HEK293T (cell line): ENCODE data around the gene LOXL1.
"Not testable (repeated sequence)": the region's sequence is repeated elsewhere in the genome, so short reads cannot be mapped to it uniquely, and the experiment has no call there.

ENCODE experiments used
- CTCF ChIA-PET: fragments of 350-600 bp; formaldehyde crosslinking; extraction: SDS; loops from one replicate; lab custom pipeline; 2021; ENCODE audit warnings: antibody characterized with exemption, inconsistent platforms; lab: Yijun Ruan, JAX
- POLR2A ChIA-PET: fragments of 350-600 bp; formaldehyde crosslinking; extraction: SDS; loops from one replicate; lab custom pipeline; 2020; ENCODE audit warnings: antibody characterized with exemption, inconsistent platforms; lab: Yijun Ruan, JAX
- DNase-seq: peaks from one replicate; pipeline ENCODE4 v3.0.0; 2012; ENCODE audit warnings: mixed read lengths; ENCODE audit errors: extremely low spot score
- ARNT ChIP-seq: fragments of 450-650 bp; IDR thresholded peaks from 2 replicates; pipeline ENCODE4 v1.6.1; 2017; ENCODE audit warnings: mild to moderate bottlenecking
- BHLHE40 ChIP-seq: fragments of 450-650 bp; IDR thresholded peaks from 2 replicates; pipeline ENCODE4 v1.6.1; 2016; ENCODE audit warnings: mild to moderate bottlenecking, moderate library complexity, borderline replicate concordance
- CTBP1 ChIP-seq: fragments of 450-650 bp; IDR thresholded peaks from 2 replicates; pipeline ENCODE4 v1.6.1; 2016; ENCODE audit warnings: borderline replicate concordance
- ELF4 ChIP-seq: fragments of 450-650 bp; IDR thresholded peaks from 2 replicates; pipeline ENCODE4 v1.6.1; 2017; ENCODE audit warnings: antibody characterized with exemption
- FOXA1 ChIP-seq: fragments of 450-650 bp; IDR thresholded peaks from 2 replicates; pipeline ENCODE4 v1.6.1; 2016; ENCODE audit warnings: mild to moderate bottlenecking
- FOXK2 ChIP-seq: fragments of 450-650 bp; IDR thresholded peaks from 2 replicates; pipeline ENCODE4 v1.6.1; 2016; ENCODE audit warnings: mild to moderate bottlenecking
- FOXM1 ChIP-seq: fragments of 450-650 bp; IDR thresholded peaks from 2 replicates; pipeline ENCODE4 v1.6.1; 2017; ENCODE audit warnings: mild to moderate bottlenecking, borderline replicate concordance
- HDGF ChIP-seq: fragments of 450-650 bp; IDR thresholded peaks from 2 replicates; pipeline ENCODE4 v1.6.1; 2017; ENCODE audit warnings: antibody characterized with exemption, borderline replicate concordance
- L3MBTL2 ChIP-seq: fragments of 450-650 bp; conservative IDR thresholded peaks from 2 replicates; pipeline ENCODE4 v1.6.1; 2016; ENCODE audit warnings: mild to moderate bottlenecking
- LEF1 ChIP-seq: fragments of 450-650 bp; IDR thresholded peaks from 2 replicates; pipeline ENCODE4 v1.6.1; 2017; ENCODE audit warnings: mild to moderate bottlenecking, borderline replicate concordance
- NFRKB ChIP-seq: fragments of 450-650 bp; IDR thresholded peaks from 2 replicates; pipeline ENCODE4 v1.6.1; 2016; ENCODE audit warnings: mild to moderate bottlenecking, moderate library complexity
- PKNOX1 ChIP-seq: fragments of 450-650 bp; IDR thresholded peaks from 2 replicates; pipeline ENCODE4 v1.6.1; 2016
- SP1 ChIP-seq: fragments of 450-650 bp; IDR thresholded peaks from 2 replicates; pipeline ENCODE4 v1.6.1; 2017
- SUZ12 ChIP-seq: fragments of 450-650 bp; IDR thresholded peaks from 2 replicates; pipeline ENCODE4 v1.6.1; 2016; ENCODE audit warnings: mild to moderate bottlenecking
- TARDBP ChIP-seq: fragments of 450-650 bp; IDR thresholded peaks from 2 replicates; pipeline ENCODE4 v1.6.1; 2016
- ZNF384 ChIP-seq: fragments of 450-650 bp; IDR thresholded peaks from 2 replicates; pipeline ENCODE4 v1.6.1; 2016

Gene LOXL1

GRCh38 chr15:73965758-73966113, 39.5 kb downstream of the LOXL1 start:
- ChIA-PET POLR2A (no interaction called here), CTCF (interaction anchor here (1.1 to 1.9 kb wide), 4 partner anchors 13 to 83 kb away, joined by 3 to 8 read pairs (median 4); no protein-coding TSS in a partner anchor)
- TF ChIP-seq SUZ12 (no peak), BHLHE40 (no peak), HDGF (no peak), ARNT (no peak), FOXA1 (no peak), SP1 (no peak), PKNOX1 (no peak), NFRKB (no peak), TARDBP (no peak), L3MBTL2 (no peak), FOXM1 (no peak), ZNF384 (no peak)
- DNase-seq: no peak

DNA sequence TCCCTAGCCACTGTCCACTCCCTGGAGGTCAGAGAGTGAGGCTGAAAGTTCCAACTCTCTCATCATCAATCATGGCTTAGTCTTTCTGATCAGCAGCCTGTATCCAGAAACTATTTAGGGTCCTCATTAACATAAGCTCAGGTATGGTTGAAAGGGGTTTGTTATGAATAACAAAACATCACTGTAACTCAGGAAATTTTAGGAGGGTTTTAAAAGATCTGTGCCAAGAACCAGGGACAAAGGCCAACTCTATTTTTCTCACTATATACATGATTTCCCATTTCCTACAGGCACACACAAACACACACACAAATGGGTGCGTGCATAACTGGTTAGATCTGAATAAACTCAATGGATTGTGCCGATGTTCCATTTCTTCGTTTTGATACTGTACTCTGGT, 42.2 kb downstream of the LOXL1 start:
- ChIA-PET POLR2A (no interaction called here), CTCF (interaction anchor here (0.6 to 1.0 kb wide), 2 partner anchors 69 to 311 kb away, joined by 3 read pairs; no protein-coding TSS in a partner anchor)
- TF ChIP-seq BHLHE40 (no peak), FOXK2 (no peak), ARNT (no peak), PKNOX1 (no peak), CTBP1 (no peak), ELF4 (no peak), LEF1 (no peak), FOXM1 (no peak), NFRKB (no peak), SP1 (no peak), TARDBP (no peak), HDGF (no peak), L3MBTL2 (no peak)
- no peak for DNase-seq

GRCh38 chr15:73969151-73969759, 43.0 kb downstream of the LOXL1 start:
- no peak for DNase-seq

GRCh38 chr15:73972984-73973682, 46.9 kb downstream of the LOXL1 start:
- peak; percentile 87 for DNase-seq
- CTCF ChIA-PET: interaction anchor here (0.6 to 4.7 kb wide), 26 partner anchors 9 to 350 kb away, joined by 3 to 53 read pairs (median 4); partner anchors contain the start of gene PML
- TF ChIP-seq ZNF384 (peak; percentile 92), SP1 (no peak), BHLHE40 (no peak), L3MBTL2 (no peak), FOXA1 (no peak), LEF1 (no peak), FOXK2 (no peak), NFRKB (no peak), PKNOX1 (no peak)
- POLR2A ChIA-PET: interaction anchor here (0.7 to 2.2 kb wide), 10 partner anchors 8 to 76 kb away, joined by 3 to 11 read pairs (median 4); partner anchors contain the start of genes PML and STOML1

More at GRCh38 chr15:73969151-73969759, 43.0 kb downstream of the LOXL1 start:
- TF ChIP-seq FOXA1 (no peak), FOXM1 (no peak)
- ChIA-PET POLR2A (no interaction called here), CTCF (interaction anchor here (0.6 to 4.7 kb wide), 2 partner anchors 68 to 79 kb away, joined by 3 to 30 read pairs; no protein-coding TSS in a partner anchor)

GRCh38 chr15:73973683-73974200, 47.5 kb downstream of the LOXL1 start:
- CTCF ChIA-PET: interaction anchor here (0.7 to 3.2 kb wide), 10 partner anchors 10 to 334 kb away, joined by 3 to 53 read pairs (median 6); partner anchors contain the start of gene PML
- POLR2A ChIA-PET: interaction anchor here (0.7 to 2.2 kb wide), 4 partner anchors 8 to 155 kb away, joined by 3 to 9 read pairs (median 5); partner anchors contain the start of gene PML
- not testable (repeated sequence) for DNase-seq

DNA sequence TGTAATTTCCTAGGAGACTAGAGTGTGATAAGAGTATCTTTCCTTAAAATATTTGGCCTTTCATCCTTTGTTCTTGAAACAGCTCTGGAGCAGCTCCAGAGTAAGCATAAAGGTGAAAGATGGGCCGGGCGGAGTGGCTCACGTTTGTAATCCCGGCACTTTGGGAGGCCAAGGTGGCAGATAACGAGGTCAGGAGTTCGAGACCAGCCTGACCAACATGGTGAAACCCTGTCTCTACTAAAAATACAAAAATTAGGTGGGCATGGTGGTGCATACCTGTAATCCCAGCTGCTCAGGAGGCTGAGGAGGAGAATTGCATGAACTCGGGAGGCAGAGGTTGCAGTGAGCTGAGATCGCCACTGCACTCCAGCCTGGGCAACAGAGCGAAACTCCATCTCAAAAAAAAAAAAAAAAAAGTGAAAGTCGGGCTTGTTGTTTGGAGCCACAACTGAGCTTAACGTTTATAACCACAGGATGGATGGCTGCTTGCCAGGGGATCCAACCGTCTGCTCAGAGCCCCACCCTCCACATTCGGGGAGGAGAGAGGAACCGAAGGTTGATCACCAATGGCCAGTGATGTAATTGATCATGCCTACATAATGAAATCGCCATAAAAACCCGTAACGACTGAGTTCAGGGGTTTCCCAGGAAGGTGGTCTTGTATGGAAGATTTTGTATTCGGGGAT, 49.3 kb downstream of the LOXL1 start:
- CTCF ChIA-PET: interaction anchor here (0.6 to 2.1 kb wide), 4 partner anchors 17 to 137 kb away, joined by 4 to 5 read pairs (median 4); partner anchors contain the start of gene PML
- not testable (repeated sequence) for DNase-seq
- POLR2A ChIA-PET: interaction anchor here (1.3 to 2.2 kb wide), 2 partner anchors 19 to 24 kb away, joined by 3 to 9 read pairs; partner anchors contain the start of gene PML
